Osteocyte (in vitro differentiated cells): ENCODE measurements around the gene DUSP22. TPM values are rescaled to one million over a fixed set of nuclear protein-coding genes. Genes with fewer than 3 reads are reported as not detected.

Experiments
- DNase-seq: peaks from one replicate; pipeline ENCODE4 v3.0.0; 2021; ENCODE audit warnings: mixed read lengths; ENCODE audit not compliant: unreplicated experiment; ENCODE audit errors: extremely low spot score
- H3K27ac Mint-ChIP-seq: one replicate; pipeline ENCODE4 v1.8.0; 2021; ENCODE audit warnings: mild to moderate bottlenecking, mixed read lengths; ENCODE audit not compliant: unreplicated experiment
- H3K27me3 Mint-ChIP-seq: one replicate; pipeline ENCODE4 v1.8.0; 2021; ENCODE audit warnings: mixed read lengths; ENCODE audit not compliant: unreplicated experiment
- H3K36me3 Mint-ChIP-seq: one replicate; pipeline ENCODE4 v1.8.0; 2021; ENCODE audit warnings: mixed read lengths; ENCODE audit not compliant: unreplicated experiment
- H3K4me1 Mint-ChIP-seq: one replicate; pipeline ENCODE4 v1.8.0; 2021; ENCODE audit warnings: mixed read lengths; ENCODE audit not compliant: unreplicated experiment
- H3K4me3 Mint-ChIP-seq: one replicate; pipeline ENCODE4 v1.8.0; 2021; ENCODE audit warnings: mild to moderate bottlenecking, moderate library complexity, mixed read lengths; ENCODE audit not compliant: unreplicated experiment
- H3K9me3 Mint-ChIP-seq: one replicate; pipeline ENCODE4 v1.8.0; 2021; ENCODE audit warnings: mixed read lengths; ENCODE audit not compliant: unreplicated experiment
- CTCF ChIP-seq: fragments of 200-600 bp; sonication (generic); IDR thresholded peaks from 2 replicates; pipeline ENCODE4 v1.5.0; 2021; ENCODE audit warnings: antibody characterized with exemption, mild to moderate bottlenecking, moderate library complexity
- total RNA-seq: library from RNA; stranded (reverse); gene quantifications from 2 replicates; pipeline ENCODE4 v1.2.1, GENCODE V29; 2021

Gene DUSP22
- total RNA-seq, 1 donor from 2014 or later: 27.4 TPM

GRCh38 chr6:387293-387741 is 95.0 kb downstream of the DUSP22 start:
- Mint-ChIP-seq H3K4me1 (peaks cover 7% of the 10 kb centered on the region), H3K27me3 (peaks cover 68% of the 10 kb centered on the region), H3K36me3 (no peaks in the 10 kb centered on the region), H3K9me3 (no peaks in the 10 kb centered on the region), H3K4me3 (no peak overlapping the region), H3K27ac (no peak overlapping the region)
- TF ChIP-seq CTCF: no peak
- no peak for DNase-seq

GRCh38 chr6:388202-388903 is 96.1 kb downstream of the DUSP22 start:
- Mint-ChIP-seq H3K27ac (no peak overlapping the region), H3K9me3 (no peaks in the 10 kb centered on the region), H3K4me1 (peaks cover 13% of the 10 kb centered on the region), H3K27me3 (peaks cover 72% of the 10 kb centered on the region), H3K36me3 (no peaks in the 10 kb centered on the region), H3K4me3 (no peak overlapping the region)
- DNase-seq: no peak
- TF ChIP-seq CTCF: no peak

- no peak for TF ChIP-seq CTCF
- peaks cover 71% of the 10 kb centered on the region for H3K27me3 Mint-ChIP-seq
- no peaks in the 10 kb centered on the region for H3K9me3 Mint-ChIP-seq
- H3K4me3 Mint-ChIP-seq: no peak overlapping the region
- H3K36me3 Mint-ChIP-seq: no peaks in the 10 kb centered on the region
- H3K4me1 Mint-ChIP-seq: peaks cover 18% of the 10 kb centered on the region
- no peak overlapping the region for H3K27ac Mint-ChIP-seq
- no peak for DNase-seq
Measured at GRCh38 chr6:389143-389542, 96.9 kb downstream of the DUSP22 start.

- Mint-ChIP-seq H3K9me3 (no peaks in the 10 kb centered on the region), H3K4me1 (peaks cover 18% of the 10 kb centered on the region), H3K36me3 (no peaks in the 10 kb centered on the region), H3K4me3 (no peak overlapping the region), H3K27me3 (peaks cover 70% of the 10 kb centered on the region), H3K27ac (no peak overlapping the region)
- no peak for TF ChIP-seq CTCF
- no peak for DNase-seq
Measured at GRCh38 chr6:389622-390021, 97.3 kb downstream of the DUSP22 start.

GRCh38 chr6:390914-391558 is 98.7 kb downstream of the DUSP22 start:
- peaks cover 18% of the 10 kb centered on the region for H3K4me1 Mint-ChIP-seq
- TF ChIP-seq CTCF: no peak
- H3K27ac Mint-ChIP-seq: no peak overlapping the region
- no peak for DNase-seq
- H3K36me3 Mint-ChIP-seq: no peaks in the 10 kb centered on the region
- peaks cover 80% of the 10 kb centered on the region for H3K27me3 Mint-ChIP-seq
- peak overlapping the region; percentile 68 for H3K4me3 Mint-ChIP-seq
- H3K9me3 Mint-ChIP-seq: no peaks in the 10 kb centered on the region
